ENCODE measurements around the gene VAV1. TPM values are rescaled to one million over a fixed set of nuclear protein-coding genes. Genes with fewer than 3 reads are reported as not detected.

Gene VAV1
- total and polyA plus RNA-seq, 2 donors (not counting 3 experiments of a cell fraction or from before 2014, with no cell fraction given) = not detected

- FAIRE-seq (no peak), DNase-seq (ENCODE audit: low read depth, low spot score) (no peak)
- H3K9me3 ChIP-seq (replicated peaks; ENCODE audit: control insufficient read depth, insufficient read depth, low read length) = no peaks in the 10 kb centered on the region
- POLR2A ChIA-PET = no interaction called here
- no TSS peak for BruUV-seq (replicated peaks)
- no peak overlapping the region for H3K27ac ChIP-seq (ENCODE audit: insufficient read depth, low read depth, low read length)
- H4K20me1 ChIP-seq (replicated peaks; ENCODE audit: control insufficient read depth, extremely low read depth, insufficient read depth, low read length) = no peaks in the 10 kb centered on the region
- no peaks in the 10 kb centered on the region for H3K4me1 ChIP-seq (ENCODE audit: control insufficient read depth, extremely low read depth, insufficient read depth, low read length)
- no peak overlapping the region for H3K4me3 ChIP-seq (replicated peaks in 1 of 3; ENCODE audit: insufficient read depth in 1 of 3, low read depth in 1 of 3, low read length in 3 of 3)
- H3K79me2 ChIP-seq (ENCODE audit: control insufficient read depth, insufficient read depth, low read length) = no peaks in the 10 kb centered on the region
- no peak overlapping the region for H3K4me2 ChIP-seq (ENCODE audit: insufficient read depth, low read length)
- no peak overlapping the region for H3K9ac ChIP-seq (replicated peaks; ENCODE audit: extremely low read depth, insufficient read depth, low read length)
- no peak overlapping the region for H2AFZ ChIP-seq (ENCODE audit: low read depth, low read length)
- CTCF ChIA-PET = no interaction called here
- intact Hi-C loops (cut with micrococcal nuclease) (no loop called here), dilution Hi-C loops (cut with MboI; ENCODE audit: extremely low pct_ligation_motif_present, low sequenced_read_pairs) (no loop called here)
- no peaks in the 10 kb centered on the region for H3K27me3 ChIP-seq (ENCODE audit: control insufficient read depth in 2 of 2, insufficient read depth in 2 of 2, low read length in 2 of 2)
- H3K36me3 ChIP-seq (ENCODE audit: control insufficient read depth in 2 of 2, extremely low read depth in 1 of 2, insufficient read depth in 2 of 2, low read length in 2 of 2) = no peaks in the 10 kb centered on the region
- no peaks in the 10 kb centered on the region for H3K9me1 ChIP-seq (replicated peaks; ENCODE audit: control insufficient read depth, extremely low read depth, insufficient read depth, low read length)
- no peak for TF ChIP-seq GATA2 (IDR thresholded peaks at IDR 0.05; ENCODE audit: insufficient read depth, insufficient read length, low read depth, low read length)
- no peak for TF ChIP-seq MAX (IDR thresholded peaks at IDR 0.05; ENCODE audit: insufficient read depth, insufficient read length)
- TF ChIP-seq JUN (IDR thresholded peaks at IDR 0.05; ENCODE audit: borderline replicate concordance, insufficient read depth, insufficient read length, low read depth) = no peak
- TF ChIP-seq FOS (IDR thresholded peaks at IDR 0.05; ENCODE audit: borderline replicate concordance, insufficient read depth, low read length) = no peak
- no peak for TF ChIP-seq EZH2 (IDR thresholded peaks at IDR 0.05; ENCODE audit: borderline replicate concordance, low read depth, low read length, severe bottlenecking)
- TF ChIP-seq POLR2AphosphoS5 (IDR thresholded peaks at IDR 0.05; ENCODE audit: insufficient read depth, low read depth, low read length) = no peak
- no peak for TF ChIP-seq CTCF (IDR thresholded peaks at IDR 0.05; ENCODE audit: extremely low read depth in 1 of 2, insufficient read depth in 1 of 2, low read depth in 1 of 2, low read length in 2 of 2)
- TF ChIP-seq POLR2A (IDR thresholded peaks at IDR 0.05; ENCODE audit: low read depth, low read length) = no peak
These were observed 116.5 kb downstream of the VAV1 start for GRCh38 chr19:6888967-6889366.
